HG03558 (cell line): ENCODE measurements around the gene RAET1L.
"Not testable (repeated sequence)": the region's sequence is repeated elsewhere in the genome, so short reads cannot be mapped to it uniquely, and the experiment has no call there.

Source experiments
- ATAC-seq: cut with Tn5 transposase; IDR thresholded peaks from one replicate; pipeline ENCODE4 v1.9.1; 2021; ENCODE audit warnings: moderate number of reproducible peaks; ENCODE audit not compliant: unreplicated experiment; ENCODE audit errors: extremely low read depth

RAET1L gene

DNA sequence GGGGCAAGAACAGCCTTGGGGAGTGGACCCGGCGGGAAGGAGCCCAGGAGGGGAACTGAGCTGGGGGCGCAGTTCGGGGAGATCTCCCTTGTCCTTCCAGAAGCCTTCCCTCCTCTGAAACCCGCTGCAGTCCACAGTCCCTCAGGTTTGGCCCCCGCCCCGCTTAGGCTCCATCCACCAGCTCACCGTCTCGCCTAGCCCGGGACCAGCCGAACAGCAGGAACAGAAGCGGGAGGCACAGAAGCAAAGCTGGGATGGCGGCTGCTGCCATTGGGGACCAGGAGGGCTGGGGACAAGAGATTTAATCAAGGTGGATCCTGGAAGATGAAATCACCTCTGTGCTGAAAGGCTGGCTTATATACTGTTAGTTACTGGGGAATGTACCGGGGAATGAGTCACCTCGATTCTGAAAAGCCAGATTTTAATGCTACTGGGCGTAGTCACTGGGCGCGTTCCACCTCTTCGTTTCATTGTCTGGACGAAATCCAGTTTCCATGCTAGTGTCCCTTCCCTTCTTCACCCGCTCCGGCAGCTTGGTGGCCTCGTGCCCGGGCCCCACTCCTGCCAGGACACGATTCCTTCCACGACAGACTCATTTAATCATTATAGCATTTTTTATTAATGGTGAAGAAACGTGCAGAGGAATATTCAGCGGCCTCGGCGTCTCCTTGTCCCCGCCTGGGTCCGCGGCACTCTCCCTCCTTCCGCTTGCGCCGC is at the start of gene RAET1L:
RAET1L (minus strand) TSS at position 332 of the 717 bp plus-strand sequence; CDS start at position 271, 61 bp downstream.
- no peak for ATAC-seq

GRCh38 chr6:150075034-150075421 is 49.7 kb upstream of the RAET1L start:
- ATAC-seq = no peak

DNA sequence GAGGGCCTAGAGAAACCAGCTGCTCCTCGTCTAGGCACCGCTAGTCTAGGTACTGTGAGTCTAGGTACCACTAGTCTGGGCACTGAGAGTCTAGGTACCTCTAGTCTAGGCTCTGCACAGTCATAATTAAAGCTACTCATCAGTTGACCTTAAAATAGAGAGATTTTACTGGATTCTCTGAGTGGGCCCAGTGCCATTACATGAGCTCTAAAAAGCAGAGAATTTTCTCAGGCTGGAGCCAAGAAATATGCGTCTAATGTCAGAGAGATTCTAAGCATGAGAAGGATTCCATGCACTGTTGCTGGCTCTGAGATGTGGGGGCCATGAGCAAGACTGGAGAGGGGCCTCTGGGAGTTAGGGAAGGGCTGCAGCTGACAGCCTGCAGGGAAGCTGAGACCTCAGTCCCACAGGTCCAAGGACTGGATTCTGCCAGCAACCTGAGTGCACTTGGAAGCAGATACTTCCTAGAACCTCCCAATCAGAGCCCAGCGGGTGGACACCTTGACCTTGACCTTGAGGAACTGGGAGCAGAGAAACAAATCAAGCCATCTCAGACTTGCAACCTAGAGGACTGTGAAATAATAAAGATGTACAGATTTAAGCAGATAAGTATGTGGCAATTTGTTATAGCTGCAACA is 49.2 kb upstream of the RAET1L start:
- not testable (repeated sequence) for ATAC-seq

- no peak for ATAC-seq
These were observed 46.9 kb upstream of the RAET1L start for GRCh38 chr6:150072201-150072600.

DNA sequence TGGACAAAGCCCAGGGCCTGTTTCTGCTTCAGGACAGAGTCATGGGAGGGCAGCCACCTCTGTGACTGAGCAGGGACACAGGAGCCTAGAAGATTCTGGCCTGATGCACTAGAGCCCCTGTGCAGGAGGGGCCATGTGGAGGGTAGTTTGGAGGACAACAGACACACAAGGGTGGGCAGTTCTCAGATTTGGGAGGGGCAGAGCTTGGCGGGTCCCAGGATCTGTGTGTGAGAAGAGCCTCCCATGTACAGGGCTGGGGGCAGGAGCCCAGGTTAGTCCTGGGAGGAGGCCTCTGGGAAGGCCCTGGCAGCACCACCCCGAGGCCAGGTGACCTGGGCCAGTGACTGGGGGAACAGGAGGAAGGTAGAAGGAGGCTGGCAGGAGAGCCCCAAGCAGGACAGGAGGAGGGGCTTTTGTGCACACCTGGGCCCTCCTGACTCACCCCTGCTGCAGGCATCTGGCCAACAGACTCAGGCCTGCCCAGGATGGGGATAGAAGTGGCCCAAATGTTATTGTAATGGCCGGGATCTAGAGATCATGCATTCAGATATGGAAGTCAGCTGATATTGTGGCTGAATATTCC is 45.0 kb upstream of the RAET1L start:
- no peak for ATAC-seq

DNA sequence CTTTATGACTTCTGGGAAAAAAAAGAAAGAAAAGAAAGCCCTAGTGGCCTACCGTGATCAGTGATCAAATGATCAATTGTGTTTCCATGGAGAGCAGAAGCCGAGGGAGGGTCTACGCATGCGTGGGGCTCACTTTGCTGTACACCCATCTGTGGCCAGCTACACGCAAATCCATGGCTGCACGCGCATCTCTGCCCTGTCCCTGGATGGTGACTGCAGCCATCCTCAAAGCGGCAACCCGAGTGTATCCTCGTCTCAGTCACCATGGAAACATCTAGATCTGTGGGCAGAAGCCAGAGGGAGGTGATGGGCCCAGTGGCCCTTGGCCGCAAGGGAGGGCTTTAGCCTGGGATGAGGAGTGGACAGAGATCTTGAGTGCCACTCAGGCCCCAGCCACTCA is 44.4 kb upstream of the RAET1L start:
- no peak for ATAC-seq

GRCh38 chr6:150068720-150069648 is 43.7 kb upstream of the RAET1L start, which contains the start of gene ULBP3:
ULBP3 (minus strand) TSS chr6:150069121; CDS start chr6:150069066, 55 bp downstream.
- ATAC-seq = no peak

- ATAC-seq = no peak
These were observed 42.8 kb upstream of the RAET1L start for GRCh38 chr6:150068151-150068550.

DNA sequence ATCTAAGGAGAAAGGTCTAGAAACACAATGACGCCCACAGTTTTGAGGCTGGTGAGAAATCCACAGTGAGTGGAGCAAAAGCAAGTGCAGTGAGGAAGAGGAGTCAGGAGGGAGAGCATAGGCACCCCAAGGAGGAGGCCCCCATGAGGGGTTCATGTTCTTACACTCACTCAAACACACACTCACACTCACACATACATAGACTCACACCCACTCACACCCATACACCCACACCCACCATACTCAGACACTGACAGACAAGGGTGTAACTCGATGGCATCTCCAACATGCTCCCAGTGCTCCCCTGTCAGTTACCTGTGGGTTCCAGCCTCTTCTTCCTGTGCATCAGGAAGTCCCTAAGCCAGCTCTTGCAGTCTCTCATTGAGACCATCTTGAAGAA is 39.8 kb upstream of the RAET1L start:
- no peak for ATAC-seq

- ATAC-seq = no peak
These were observed 38.3 kb upstream of the RAET1L start for GRCh38 chr6:150063640-150064039.

DNA sequence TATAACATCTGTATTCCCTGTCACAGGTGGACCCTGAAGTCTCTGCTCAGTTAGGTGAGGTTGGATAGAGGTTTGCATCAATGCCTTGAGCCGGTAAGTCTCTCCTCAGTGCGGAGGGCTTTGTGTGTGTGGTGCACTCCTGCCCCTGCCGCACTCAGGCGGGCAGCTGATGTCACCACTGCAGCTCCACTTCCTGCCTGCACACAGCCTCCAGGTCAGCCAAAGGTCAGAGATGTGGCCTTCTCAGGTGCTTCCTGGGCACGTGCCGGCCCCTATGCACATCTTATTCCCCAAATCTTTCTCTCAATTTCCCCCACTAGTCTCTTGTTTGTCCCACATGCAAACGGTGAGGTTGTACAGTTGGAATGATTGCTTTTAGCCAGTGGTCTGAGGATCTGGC is 34.6 kb upstream of the RAET1L start:
- ATAC-seq = not testable (repeated sequence)

DNA sequence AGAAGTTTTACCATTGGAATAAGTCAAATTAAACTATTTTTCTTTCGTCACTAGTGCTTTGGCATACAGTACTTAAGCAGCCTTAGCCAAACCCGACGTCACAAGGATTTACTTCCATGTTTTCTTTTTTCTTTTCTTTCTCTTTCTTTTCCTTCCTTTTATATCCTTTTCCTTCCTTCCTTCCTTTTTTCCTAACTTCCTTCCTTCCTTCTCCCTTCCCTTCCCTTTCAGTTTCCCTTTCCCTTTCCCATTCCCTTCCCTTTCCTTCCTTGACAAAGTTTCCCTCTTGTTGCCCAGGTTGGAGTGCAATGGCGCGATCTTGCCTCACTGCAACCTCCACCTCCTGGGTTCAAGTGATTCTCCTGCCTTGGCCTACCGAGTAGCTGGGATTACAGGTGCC is 33.7 kb upstream of the RAET1L start:
- ATAC-seq = no peak

GRCh38 chr6:150058231-150058792 is 33.0 kb upstream of the RAET1L start:
- no peak for ATAC-seq

DNA sequence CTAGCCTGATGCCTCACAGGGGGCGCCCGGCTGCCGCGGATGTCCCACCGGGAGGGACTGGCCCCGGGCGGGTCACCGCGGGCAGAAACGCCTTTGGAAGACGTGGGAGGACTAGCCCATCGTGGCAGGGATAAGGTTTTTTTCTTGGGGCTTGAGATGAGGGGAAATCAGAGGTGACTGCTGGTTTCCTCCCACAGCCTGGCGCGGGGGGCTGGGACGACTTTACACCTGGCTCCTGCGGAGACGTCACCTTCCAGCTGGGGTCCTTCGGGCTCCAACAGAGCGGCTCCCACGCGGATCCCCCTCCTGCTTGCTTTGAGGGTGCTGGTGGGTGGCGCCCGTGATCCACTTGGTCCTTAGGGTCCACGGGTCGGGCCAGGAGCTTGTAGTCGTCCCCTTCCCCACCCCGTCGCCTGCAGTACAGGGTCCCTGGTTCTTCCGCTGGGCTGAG is 32.2 kb upstream of the RAET1L start:
- no peak for ATAC-seq

- no peak for ATAC-seq
These were observed 31.6 kb upstream of the RAET1L start for GRCh38 chr6:150056916-150057315.

- ATAC-seq = no peak
These were observed 30.8 kb upstream of the RAET1L start for GRCh38 chr6:150056156-150056555.

- no peak for ATAC-seq
These were observed 29.8 kb upstream of the RAET1L start for GRCh38 chr6:150055131-150055530.

- ATAC-seq = no peak
These were observed 28.1 kb upstream of the RAET1L start for GRCh38 chr6:150053450-150053849.

- ATAC-seq = no peak
These were observed 25.5 kb upstream of the RAET1L start for GRCh38 chr6:150050846-150051245.

- no peak for ATAC-seq
These were observed 22.8 kb upstream of the RAET1L start for GRCh38 chr6:150048099-150048498.
